ENCODE data around the gene LIMK2. TPM values are rescaled to one million over a fixed set of nuclear protein-coding genes. Genes with fewer than 3 reads are reported as not detected.
"Not testable (repeated sequence)": the region's sequence is repeated elsewhere in the genome, so short reads cannot be mapped to it uniquely, and the experiment has no call there.

LIMK2 gene
- total RNA-seq, 2 donors from 2014 or later, result 59.5 to 61.4 TPM

DNA sequence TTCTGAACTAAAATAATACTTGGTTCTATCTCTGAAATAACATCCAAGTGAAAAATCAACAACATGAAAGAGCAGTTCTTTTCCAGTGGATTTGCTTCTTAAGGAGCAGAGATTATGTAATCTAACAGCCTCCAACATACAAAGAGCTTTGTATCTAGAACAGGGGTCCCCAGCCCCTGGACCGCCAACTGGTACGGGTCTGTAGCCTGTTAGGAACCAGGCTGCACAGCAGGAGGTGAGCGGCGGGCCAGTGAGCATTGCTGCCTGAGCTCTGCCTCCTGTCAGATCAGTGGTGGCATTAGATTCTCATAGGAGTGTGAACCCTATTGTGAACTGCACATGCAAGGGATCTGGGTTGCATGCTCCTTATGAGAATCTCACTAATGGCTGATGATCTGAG lies 12.6 kb downstream of the LIMK2 start:
- not testable (repeated sequence) for H3K4me3 Mint-ChIP-seq; ATAC-seq (replicated peaks); H3K9me3 Mint-ChIP-seq; H3K27me3 Mint-ChIP-seq
- Mint-ChIP-seq H3K4me1 (peaks cover 26% of the 10 kb centered on the region), H3K36me3 (ENCODE audit: low read depth) (peaks cover 46% of the 10 kb centered on the region), H3K27ac (peak overlapping the region; percentile 75)

GRCh38 chr22:31227186-31227585 lies 15.1 kb downstream of the LIMK2 start:
- no peaks in the 10 kb centered on the region for H3K9me3 Mint-ChIP-seq
- H3K4me1 Mint-ChIP-seq, result peaks cover 23% of the 10 kb centered on the region
- H3K27me3 Mint-ChIP-seq, result no peaks in the 10 kb centered on the region
- H3K4me3 Mint-ChIP-seq, result no peak overlapping the region
- peaks cover 54% of the 10 kb centered on the region for H3K36me3 Mint-ChIP-seq (ENCODE audit: low read depth)
- no peak for ATAC-seq (replicated peaks)
- H3K27ac Mint-ChIP-seq, result peak overlapping the region; percentile 68

DNA sequence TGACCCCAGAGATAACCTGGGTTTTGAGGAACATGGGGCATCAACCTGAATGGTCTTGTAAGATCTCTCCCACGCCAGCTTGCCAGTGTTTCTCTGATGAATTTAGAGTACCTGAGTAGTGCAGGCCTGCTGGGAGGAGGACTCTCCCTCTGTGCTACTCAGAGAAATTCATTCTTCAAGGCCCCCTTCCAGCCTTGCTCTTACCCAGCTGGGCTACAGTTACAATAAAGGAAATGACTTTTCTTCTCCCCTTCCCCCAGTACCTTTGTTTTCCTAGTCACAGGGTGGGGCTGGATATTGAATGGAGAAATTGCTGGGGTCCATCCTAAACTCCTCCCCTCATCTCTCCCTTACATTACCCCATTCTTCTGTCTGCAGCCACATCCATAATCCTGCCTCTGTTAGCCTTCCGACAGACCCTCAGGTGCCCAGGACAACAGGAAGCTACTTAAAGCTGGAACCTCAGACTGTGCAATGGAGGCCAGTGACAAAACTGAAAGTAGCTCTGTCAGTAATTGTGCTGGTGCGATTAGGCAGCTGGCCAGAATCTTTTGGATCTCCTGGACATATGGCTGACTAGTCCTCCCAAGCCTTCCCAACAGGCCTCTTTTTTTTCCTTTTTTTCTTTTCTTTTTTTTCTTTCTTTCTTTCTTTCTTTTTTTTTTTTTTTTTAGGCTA lies 17.4 kb downstream of the LIMK2 start:
- peaks cover 26% of the 10 kb centered on the region for H3K4me1 Mint-ChIP-seq
- H3K4me3 Mint-ChIP-seq, result peak overlapping the region; percentile 42
- peak; percentile 49 for ATAC-seq (replicated peaks)
- H3K27me3 Mint-ChIP-seq, result no peaks in the 10 kb centered on the region
- peaks cover 66% of the 10 kb centered on the region for H3K36me3 Mint-ChIP-seq (ENCODE audit: low read depth)
- H3K9me3 Mint-ChIP-seq, result no peaks in the 10 kb centered on the region
- peak overlapping the region; percentile 73 for H3K27ac Mint-ChIP-seq

GRCh38 chr22:31230155-31230870 lies 18.2 kb downstream of the LIMK2 start:
- peak; percentile 53 for ATAC-seq (replicated peaks)
- Mint-ChIP-seq H3K9me3 (no peaks in the 10 kb centered on the region), H3K27ac (peak overlapping the region; percentile 73), H3K27me3 (no peaks in the 10 kb centered on the region), H3K36me3 (ENCODE audit: low read depth) (peaks cover 67% of the 10 kb centered on the region), H3K4me3 (peak overlapping the region; percentile 42), H3K4me1 (peaks cover 34% of the 10 kb centered on the region)

DNA sequence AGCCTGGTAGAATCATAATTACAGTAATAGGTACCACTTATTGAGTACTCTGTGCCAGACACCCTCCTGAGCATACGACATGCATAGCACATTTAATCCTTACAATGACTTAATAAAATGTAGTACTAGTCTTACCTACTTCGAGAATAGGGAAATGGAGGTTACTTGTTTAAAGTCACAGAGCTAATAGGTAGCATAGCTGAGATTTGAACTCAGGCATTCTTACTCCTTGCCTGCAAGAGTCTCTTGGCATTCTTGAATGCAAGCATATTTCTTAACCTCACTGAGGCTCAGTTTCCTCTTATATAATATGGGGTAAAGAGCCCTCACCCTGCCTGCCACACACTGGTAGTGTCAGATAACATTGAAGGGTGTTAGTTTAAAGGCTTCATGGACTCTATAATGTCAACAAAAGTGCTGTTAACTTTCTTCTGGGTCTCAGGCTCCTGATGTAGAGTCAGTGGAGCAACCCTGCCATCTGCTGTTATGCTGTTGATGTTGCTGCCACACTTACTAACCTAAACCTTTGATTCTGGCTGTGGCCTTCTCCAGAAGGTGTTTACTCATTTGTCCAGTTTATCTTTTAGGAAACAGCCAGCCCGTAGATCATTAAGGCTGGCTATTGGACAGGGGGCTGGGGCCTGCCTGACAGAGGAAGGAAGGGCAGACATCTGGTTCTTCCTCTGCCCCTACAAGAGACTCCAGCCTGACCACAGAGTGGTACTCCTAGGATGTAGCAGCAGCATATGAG lies 18.9 kb downstream of the LIMK2 start:
- ATAC-seq (replicated peaks), result peak; percentile 60
- H3K36me3 Mint-ChIP-seq (ENCODE audit: low read depth), result peaks cover 67% of the 10 kb centered on the region
- peaks cover 34% of the 10 kb centered on the region for H3K4me1 Mint-ChIP-seq
- H3K9me3 Mint-ChIP-seq, result no peaks in the 10 kb centered on the region
- H3K4me3 Mint-ChIP-seq, result peak overlapping the region; percentile 42
- H3K27ac Mint-ChIP-seq, result peak overlapping the region; percentile 73
- no peaks in the 10 kb centered on the region for H3K27me3 Mint-ChIP-seq

DNA sequence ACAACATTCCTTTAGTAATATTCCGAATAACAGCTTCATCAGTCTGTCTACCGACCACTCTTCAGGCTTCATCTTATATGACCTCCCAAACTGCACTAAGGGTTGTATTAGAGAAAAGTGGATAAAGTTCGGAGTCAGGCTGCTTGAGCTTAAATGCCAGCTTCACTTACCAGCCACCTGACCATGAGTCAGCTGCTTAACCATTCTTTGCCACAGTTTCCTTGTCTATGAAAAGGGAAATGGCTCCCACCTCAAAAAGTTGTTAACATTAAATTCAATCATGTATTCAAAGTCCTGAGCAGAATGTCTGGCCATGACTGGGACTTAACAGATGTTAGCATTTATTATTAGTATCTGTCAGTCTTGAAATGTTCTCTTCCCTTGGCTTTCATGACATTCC lies 20.9 kb downstream of the LIMK2 start:
- ATAC-seq (replicated peaks), result no peak
- Mint-ChIP-seq H3K27me3 (no peaks in the 10 kb centered on the region), H3K4me3 (no peak overlapping the region), H3K4me1 (peaks cover 30% of the 10 kb centered on the region), H3K9me3 (no peaks in the 10 kb centered on the region), H3K27ac (peak overlapping the region; percentile 25), H3K36me3 (ENCODE audit: low read depth) (peaks cover 49% of the 10 kb centered on the region)

DNA sequence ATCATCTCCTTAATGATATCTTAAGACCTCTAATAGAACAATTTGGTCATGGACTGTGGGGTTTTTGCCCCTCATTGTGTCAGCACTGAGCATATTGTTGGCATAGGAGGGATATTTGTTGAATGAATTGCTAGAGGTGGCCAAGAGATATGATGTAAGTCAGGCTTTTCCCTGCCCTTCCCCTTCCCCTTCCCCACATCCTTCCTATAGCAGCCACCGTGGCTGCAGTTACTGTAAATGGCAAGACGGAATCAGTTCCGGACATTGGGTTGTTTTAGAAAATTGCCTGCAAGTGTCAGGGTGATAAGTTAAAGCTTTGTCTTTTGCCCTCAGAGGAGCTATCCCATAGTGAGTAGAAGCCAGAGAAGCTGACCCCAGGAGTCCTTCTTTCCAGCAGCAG lies 23.0 kb downstream of the LIMK2 start:
- Mint-ChIP-seq H3K27ac (peak overlapping the region; percentile 65), H3K4me1 (peaks cover 34% of the 10 kb centered on the region), H3K9me3 (no peaks in the 10 kb centered on the region), H3K36me3 (ENCODE audit: low read depth) (peaks cover 46% of the 10 kb centered on the region), H3K27me3 (no peaks in the 10 kb centered on the region), H3K4me3 (peak overlapping the region; percentile 43)
- ATAC-seq (replicated peaks), result peak; percentile 47

DNA sequence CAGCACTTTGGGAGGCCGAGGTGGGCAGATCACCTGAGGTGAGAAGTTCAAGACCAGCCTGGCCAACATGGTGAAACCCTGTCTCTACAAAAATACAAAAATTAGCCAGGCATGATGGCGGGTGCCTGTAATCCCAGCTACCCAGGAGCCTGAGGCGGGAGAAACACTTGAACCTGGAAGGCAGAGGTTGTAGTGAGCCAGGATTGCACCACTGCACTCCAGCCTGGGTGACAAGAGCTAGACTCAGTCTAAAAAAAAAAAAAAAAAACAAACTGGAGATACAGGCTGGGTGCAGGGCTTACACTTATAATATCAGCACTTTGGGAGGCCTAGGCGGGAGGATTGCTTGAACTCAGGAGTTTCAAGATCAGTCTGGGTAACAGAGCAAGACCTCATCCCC lies 23.9 kb downstream of the LIMK2 start:
- H3K9me3 Mint-ChIP-seq; H3K27me3 Mint-ChIP-seq; ATAC-seq (replicated peaks): not testable (repeated sequence)
- Mint-ChIP-seq H3K4me1 (peaks cover 35% of the 10 kb centered on the region), H3K4me3 (peak overlapping the region; percentile 43), H3K36me3 (ENCODE audit: low read depth) (peaks cover 48% of the 10 kb centered on the region), H3K27ac (peak overlapping the region; percentile 65)

DNA sequence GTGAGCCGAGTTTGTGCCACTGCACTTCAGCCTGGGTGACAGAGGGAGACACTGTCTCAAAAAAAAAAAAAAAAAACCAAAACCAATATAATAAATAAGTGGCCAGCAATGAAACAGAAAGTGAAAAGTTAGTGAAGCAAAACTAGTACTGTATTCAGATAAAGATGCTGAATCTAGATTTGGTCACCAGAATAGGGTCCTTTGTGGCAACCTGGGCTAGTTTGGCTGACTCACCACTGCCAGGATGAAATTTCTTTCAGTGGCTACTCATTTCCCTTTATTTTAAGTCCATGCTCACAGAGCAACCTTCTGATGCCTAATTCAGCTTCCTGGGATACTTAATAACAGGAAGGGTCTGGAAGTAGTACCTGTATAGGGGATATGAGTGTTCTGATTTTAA lies 26.0 kb downstream of the LIMK2 start:
- ATAC-seq (replicated peaks), result peak; percentile 86
- H3K4me3 Mint-ChIP-seq, result no peak overlapping the region
- H3K27me3 Mint-ChIP-seq, result no peaks in the 10 kb centered on the region
- peaks cover 40% of the 10 kb centered on the region for H3K4me1 Mint-ChIP-seq
- peaks cover 54% of the 10 kb centered on the region for H3K36me3 Mint-ChIP-seq (ENCODE audit: low read depth)
- H3K27ac Mint-ChIP-seq, result no peak overlapping the region
- no peaks in the 10 kb centered on the region for H3K9me3 Mint-ChIP-seq

DNA sequence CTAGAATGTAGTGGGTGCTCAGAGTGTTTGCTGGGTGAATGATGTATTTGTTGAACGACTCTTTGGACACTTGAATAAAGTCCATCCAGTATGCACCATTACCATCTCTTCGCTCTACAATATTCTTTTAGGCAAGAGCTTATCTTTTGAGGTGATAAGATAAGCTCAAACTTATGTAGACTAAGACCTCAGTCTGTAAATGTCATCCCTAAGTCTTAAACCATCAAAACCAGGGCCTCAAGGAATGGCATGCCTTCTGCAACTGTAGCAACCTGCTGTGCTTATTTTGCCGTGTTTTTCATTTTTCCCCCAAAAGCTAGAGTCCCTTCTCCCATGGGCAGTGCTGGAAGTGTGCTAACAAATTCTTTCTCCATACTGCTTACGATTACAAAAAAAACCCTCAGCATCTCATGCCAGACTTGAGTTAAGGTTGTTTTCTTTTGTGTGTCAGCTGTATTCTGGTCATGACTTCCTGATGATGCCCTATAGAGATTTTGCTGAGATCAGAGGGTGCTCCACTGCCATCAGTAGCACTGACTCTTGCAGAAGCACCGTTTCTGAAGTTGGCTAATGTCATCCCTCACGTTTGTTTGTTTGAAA lies 27.8 kb downstream of the LIMK2 start:
- Mint-ChIP-seq H3K4me3 (no peak overlapping the region), H3K9me3 (no peaks in the 10 kb centered on the region), H3K36me3 (ENCODE audit: low read depth) (peaks cover 45% of the 10 kb centered on the region), H3K27ac (no peak overlapping the region), H3K4me1 (peaks cover 29% of the 10 kb centered on the region), H3K27me3 (no peaks in the 10 kb centered on the region)
- ATAC-seq (replicated peaks), result no peak

DNA sequence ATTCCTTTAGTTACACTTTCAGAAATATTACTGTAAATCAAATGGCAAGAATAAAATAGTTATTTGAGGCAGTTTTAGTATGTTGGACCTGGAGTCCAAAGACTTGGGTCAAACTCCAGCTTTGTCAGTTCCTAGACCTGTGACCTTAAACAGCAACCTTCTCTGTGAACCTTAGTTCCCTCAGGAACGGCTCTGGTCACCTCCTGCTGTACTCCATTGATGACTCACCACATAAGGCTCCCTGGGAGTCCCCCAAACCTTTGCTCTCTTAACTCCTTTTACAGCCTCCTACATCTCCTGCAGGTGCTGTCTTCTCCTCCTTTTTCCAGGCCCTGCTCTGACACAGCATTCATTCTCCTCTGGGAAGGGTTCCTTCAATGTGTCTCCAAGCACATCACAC lies 29.1 kb downstream of the LIMK2 start:
- Mint-ChIP-seq H3K4me1 (peaks cover 25% of the 10 kb centered on the region), H3K9me3 (no peaks in the 10 kb centered on the region), H3K27me3 (no peaks in the 10 kb centered on the region), H3K36me3 (ENCODE audit: low read depth) (peaks cover 32% of the 10 kb centered on the region), H3K4me3 (no peak overlapping the region), H3K27ac (peak overlapping the region; percentile 9)
- ATAC-seq (replicated peaks), result no peak

- no peak overlapping the region for H3K27ac Mint-ChIP-seq
- H3K4me1 Mint-ChIP-seq, result peaks cover 29% of the 10 kb centered on the region
- no peak overlapping the region for H3K4me3 Mint-ChIP-seq
- no peak for ATAC-seq (replicated peaks)
- H3K27me3 Mint-ChIP-seq, result no peaks in the 10 kb centered on the region
- H3K9me3 Mint-ChIP-seq, result no peaks in the 10 kb centered on the region
- peaks cover 32% of the 10 kb centered on the region for H3K36me3 Mint-ChIP-seq (ENCODE audit: low read depth)
Measured at GRCh38 chr22:31241936-31242335, 29.8 kb downstream of the LIMK2 start.

GRCh38 chr22:31243339-31244045 lies 31.4 kb downstream of the LIMK2 start:
- no peak overlapping the region for H3K27ac Mint-ChIP-seq
- ATAC-seq (replicated peaks), result no peak

More at GRCh38 chr22:31243339-31244045, 31.4 kb downstream of the LIMK2 start:
- Mint-ChIP-seq H3K27me3 (no peaks in the 10 kb centered on the region), H3K4me3 (no peak overlapping the region), H3K9me3 (no peaks in the 10 kb centered on the region), H3K4me1 (peaks cover 35% of the 10 kb centered on the region), H3K36me3 (ENCODE audit: low read depth) (peaks cover 32% of the 10 kb centered on the region)
